ENCODE measurements around the gene LAMA4.

DNA sequence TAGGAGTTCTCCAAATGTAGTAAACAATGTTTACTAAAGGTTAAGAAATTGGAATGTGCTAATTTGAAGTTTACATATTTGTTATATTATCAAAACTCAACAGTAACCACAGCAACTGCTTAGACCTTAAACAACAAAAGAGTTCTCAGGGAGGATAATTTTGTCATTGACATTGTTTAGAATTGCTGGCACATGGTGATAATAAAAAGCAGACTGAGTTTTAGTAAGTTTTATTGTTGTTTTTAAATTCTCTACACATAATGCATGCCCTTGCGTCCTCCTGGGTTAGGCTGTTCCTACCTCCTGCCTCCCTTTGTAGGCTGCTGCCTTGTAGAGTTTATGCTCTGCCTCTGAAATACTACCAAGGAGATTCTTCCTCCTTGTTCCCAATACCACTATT, 28.7 kb downstream of the LAMA4 start:
- TF ChIP-seq, protein P1, sequence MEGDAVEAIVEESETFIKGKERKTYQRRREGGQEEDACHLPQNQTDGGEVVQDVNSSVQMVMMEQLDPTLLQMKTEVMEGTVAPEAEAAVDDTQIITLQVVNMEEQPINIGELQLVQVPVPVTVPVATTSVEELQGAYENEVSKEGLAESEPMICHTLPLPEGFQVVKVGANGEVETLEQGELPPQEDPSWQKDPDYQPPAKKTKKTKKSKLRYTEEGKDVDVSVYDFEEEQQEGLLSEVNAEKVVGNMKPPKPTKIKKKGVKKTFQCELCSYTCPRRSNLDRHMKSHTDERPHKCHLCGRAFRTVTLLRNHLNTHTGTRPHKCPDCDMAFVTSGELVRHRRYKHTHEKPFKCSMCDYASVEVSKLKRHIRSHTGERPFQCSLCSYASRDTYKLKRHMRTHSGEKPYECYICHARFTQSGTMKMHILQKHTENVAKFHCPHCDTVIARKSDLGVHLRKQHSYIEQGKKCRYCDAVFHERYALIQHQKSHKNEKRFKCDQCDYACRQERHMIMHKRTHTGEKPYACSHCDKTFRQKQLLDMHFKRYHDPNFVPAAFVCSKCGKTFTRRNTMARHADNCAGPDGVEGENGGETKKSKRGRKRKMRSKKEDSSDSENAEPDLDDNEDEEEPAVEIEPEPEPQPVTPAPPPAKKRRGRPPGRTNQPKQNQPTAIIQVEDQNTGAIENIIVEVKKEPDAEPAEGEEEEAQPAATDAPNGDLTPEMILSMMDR (IDR thresholded peaks at IDR 0.05; ENCODE audit: insufficient read depth, low read length, poor library complexity, severe bottlenecking) = no peak
- no peak for TF ChIP-seq EZH2phosphoT487 (conservative IDR thresholded peaks at IDR 0.05; ENCODE audit: low read length)
